WTC11 (cell line): ENCODE measurements around the gene PQBP1.

Source experiments
- CBFB ChIP-seq: sonication (generic); formaldehyde crosslinking; IDR thresholded peaks from 2 replicates; pipeline ENCODE4 v1.8.1; 2022; ENCODE audit warnings: mild to moderate bottlenecking, low read depth, missing genetic modification reagents
- NFE2L1 ChIP-seq: sonication (generic); formaldehyde crosslinking; IDR thresholded peaks from 2 replicates; pipeline ENCODE4 v1.8.1; 2023; ENCODE audit warnings: missing genetic modification reagents
- RELA ChIP-seq: sonication (generic); formaldehyde crosslinking; IDR thresholded peaks from 2 replicates; pipeline ENCODE4 v1.8.1; 2022; ENCODE audit warnings: missing genetic modification reagents, mild to moderate bottlenecking, borderline replicate concordance
- TF ChIP-seq, protein P1 (sequence below): fragments of 200-600 bp; IDR thresholded peaks from 2 replicates; pipeline ENCODE4 v1.8.0; 2022; ENCODE audit warnings: antibody characterized with exemption

DNA sequence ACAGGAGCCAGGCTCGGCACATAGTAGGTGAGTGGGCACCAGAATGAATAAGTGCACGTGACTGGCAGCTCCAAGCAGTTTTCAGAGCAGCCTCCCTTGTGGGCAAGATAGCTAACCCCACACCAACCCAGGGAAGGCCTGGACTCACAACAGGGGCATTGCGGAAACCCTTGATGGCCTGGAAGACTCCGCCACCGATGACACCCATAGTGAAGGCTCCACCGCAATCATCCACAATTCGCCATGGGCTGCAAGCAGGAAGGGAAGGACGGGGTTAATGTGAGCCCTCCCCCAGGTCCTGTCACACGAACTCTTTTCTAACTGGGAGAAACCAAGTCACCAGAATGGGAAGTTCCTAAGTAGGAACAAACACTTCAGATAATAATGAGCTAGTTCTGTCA is 1.1 kb upstream of the PQBP1 start:
- TF ChIP-seq, protein P1, sequence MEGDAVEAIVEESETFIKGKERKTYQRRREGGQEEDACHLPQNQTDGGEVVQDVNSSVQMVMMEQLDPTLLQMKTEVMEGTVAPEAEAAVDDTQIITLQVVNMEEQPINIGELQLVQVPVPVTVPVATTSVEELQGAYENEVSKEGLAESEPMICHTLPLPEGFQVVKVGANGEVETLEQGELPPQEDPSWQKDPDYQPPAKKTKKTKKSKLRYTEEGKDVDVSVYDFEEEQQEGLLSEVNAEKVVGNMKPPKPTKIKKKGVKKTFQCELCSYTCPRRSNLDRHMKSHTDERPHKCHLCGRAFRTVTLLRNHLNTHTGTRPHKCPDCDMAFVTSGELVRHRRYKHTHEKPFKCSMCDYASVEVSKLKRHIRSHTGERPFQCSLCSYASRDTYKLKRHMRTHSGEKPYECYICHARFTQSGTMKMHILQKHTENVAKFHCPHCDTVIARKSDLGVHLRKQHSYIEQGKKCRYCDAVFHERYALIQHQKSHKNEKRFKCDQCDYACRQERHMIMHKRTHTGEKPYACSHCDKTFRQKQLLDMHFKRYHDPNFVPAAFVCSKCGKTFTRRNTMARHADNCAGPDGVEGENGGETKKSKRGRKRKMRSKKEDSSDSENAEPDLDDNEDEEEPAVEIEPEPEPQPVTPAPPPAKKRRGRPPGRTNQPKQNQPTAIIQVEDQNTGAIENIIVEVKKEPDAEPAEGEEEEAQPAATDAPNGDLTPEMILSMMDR = no peak
- no peak for TF ChIP-seq RELA
- no peak for TF ChIP-seq CBFB
- no peak for TF ChIP-seq NFE2L1 (CRISPR knock-in tag)
